GM19397 (cell line): ENCODE data around the gene ERI3.

ENCODE experiments used
- ATAC-seq: cut with Tn5 transposase; IDR thresholded peaks from one replicate; pipeline ENCODE4 v1.9.1; 2021; ENCODE audit warnings: mild to moderate bottlenecking, moderate library complexity; ENCODE audit not compliant: unreplicated experiment

The ERI3 gene

DNA sequence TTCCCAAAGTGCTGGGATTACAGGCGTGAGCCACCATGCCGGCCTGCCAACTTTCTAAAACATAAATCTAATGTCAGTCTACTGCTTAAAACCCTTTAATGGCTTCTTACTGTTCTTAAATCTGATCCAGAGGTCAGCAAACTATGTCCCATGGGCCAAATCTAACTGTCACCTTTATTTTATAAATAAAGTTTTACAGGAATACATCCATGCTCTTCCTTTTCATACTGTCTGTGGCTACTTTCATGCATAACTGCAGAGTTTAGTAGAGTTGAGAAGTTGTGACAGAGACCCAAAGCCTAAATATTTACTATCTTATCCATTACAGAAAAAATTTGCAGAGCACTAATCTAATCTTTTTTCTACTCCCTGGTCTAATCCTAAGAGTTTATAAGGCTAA lies 3.8 kb downstream of the ERI3 start:
- ATAC-seq: no peak

DNA sequence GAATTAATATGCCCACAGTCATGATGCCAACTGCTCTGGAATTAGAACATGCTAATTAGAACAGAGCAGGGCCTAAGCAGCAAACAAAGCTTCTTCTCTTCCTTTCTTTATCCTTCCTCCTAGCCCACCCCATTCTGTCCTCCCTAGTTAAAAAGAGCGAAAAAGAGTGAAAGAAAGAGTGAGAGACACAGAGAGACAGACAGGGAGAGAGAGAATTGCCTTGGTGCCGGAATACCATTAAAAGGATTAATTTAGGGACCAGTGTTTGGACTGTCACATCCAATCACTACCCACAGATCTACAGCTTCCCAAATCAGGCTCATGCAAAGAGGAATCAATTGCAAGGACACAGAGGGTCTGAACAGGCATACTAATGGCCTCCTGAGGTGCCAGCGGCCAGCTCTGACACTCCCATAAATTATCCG lies 7.0 kb downstream of the ERI3 start:
- no peak for ATAC-seq

DNA sequence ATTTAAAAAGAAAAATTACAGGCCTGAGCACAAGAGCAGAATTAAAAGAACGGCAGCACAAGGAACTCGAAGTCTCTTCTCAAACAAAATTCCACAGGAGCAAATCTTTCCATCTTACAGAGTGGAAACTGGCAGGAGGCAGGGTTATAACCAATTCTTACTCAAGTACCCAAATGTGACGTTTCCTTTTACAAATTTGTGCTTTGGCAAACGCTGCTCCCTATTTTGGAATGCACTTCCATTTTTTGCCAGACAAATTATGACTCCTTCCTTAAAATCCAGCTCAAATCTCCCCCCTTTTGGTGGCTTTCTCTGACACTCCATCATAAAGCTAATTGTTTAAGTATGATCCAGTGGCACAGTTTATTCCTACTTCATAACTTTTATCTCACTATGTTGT lies 7.8 kb downstream of the ERI3 start:
- ATAC-seq: no peak

DNA sequence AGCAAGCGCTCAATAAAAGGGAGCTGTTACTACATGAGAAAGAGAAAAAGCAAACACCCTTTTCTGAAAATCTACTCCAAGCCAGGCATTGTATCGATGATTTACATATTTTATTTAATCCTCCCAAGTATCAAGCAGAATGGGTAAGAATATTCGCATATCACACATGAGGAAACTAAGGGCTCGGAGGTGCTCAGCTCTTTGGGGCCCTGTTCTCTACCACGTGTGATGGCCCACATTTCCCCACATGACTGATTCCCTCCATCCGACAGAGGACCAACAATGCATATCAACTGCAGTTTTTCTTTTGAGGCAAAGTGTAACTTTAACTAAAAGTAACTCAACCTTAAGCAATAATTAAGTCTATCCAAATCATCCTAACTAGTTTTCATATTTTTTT lies 8.2 kb downstream of the ERI3 start:
- no peak for ATAC-seq

DNA sequence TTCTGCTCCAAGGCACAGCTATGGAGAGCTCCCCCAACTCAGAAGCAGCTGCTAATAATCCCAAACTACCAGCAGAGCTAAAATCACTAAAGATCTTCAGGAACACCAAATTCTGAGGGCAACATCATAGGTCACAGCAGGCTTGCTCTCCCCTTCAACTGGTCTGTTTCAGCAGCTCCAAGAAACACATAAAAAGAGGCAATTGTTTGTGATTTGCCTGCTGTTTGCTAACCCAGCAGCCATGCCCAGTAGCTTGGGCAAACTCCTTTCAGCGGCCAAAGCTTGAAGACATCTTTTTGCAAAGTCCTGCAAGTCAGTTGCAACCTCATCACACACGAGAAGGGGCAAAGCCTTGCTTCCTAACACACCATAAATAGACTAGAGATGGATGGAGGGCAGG lies 8.9 kb downstream of the ERI3 start:
- ATAC-seq: no peak

DNA sequence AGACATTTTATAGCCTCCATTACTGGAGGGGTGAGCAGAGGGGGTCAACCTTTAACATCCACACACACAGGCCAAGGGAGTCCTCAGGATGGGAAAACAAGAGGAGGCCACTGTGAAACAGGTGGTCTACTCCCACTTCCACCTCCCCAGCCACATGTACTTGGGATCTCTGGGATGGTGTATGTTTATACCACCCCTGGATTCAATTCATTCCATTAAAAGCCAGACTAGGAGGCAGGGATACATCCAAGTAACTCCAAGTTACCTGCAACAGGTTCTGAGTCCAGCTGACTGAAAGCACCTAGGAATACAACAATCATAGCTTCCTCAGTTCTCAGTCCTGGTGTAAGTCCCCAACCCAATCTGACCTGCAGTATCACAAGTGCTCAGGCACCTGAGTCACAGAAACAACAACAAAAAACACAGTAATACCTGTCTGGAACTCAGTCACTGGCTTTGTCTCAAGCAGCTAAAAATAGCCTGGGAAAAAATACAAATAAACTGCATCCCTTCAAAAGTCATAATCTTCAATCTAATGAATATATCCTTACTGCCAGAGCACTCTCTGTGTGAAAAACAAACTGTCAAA lies 9.8 kb downstream of the ERI3 start:
- ATAC-seq: no peak

DNA sequence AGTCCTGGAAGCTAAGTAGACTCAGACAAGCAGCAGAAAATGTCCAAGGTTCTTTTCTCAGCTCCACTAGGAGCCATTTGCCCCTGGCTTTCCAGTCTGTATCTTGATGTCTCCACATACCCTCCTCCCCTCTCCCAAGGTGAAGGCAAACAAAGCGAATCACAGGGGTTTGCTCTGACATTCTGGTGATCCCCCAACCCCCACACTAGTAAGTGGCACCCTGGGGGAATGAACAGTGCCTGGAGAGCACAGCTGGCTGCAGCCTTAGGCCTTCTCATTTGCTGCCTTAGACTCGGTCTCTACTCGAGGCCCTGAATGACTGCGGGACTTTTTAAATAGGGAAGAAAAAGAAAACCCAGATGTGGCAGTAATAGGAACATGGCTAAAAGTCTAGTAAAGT lies 15.3 kb downstream of the ERI3 start:
- no peak for ATAC-seq

DNA sequence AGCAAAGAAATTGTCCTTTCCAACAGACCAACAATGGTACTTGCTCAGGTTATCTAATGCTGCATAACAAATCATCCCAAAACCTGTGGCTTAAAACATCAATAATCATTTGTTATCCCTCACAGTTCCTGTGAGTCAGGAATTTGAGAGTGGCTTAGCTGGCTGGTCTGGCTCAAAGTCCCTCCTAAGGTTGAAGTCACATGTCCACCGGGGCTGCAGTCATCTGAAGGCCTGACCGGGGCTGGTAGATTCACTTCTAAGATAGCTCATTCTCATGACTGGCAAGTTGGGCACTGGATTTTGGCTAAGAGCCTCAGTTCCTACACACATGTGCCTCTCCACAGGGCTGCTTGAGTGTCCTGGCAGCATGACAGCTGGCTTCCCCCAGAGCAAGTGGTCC lies 16.9 kb downstream of the ERI3 start:
- no peak for ATAC-seq

DNA sequence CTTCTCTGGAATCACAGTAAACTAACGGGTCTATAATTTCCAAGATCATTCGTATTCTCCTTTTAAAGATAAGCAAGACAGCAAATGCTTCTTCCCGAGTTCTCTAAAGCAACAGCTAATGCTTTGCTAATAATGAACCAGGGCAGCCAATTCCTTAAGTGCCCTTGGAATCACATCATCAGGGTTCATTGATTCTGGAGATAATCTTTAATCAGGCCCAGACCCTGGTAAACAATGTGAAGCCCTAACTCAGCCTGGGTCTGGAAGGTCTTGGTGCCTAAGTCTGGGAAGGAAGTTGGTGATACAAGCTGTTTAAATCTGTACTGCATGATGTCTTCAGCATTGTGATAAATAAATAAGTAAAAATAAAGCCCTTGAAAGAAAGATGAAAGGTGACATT lies 18.4 kb downstream of the ERI3 start:
- no peak for ATAC-seq

DNA sequence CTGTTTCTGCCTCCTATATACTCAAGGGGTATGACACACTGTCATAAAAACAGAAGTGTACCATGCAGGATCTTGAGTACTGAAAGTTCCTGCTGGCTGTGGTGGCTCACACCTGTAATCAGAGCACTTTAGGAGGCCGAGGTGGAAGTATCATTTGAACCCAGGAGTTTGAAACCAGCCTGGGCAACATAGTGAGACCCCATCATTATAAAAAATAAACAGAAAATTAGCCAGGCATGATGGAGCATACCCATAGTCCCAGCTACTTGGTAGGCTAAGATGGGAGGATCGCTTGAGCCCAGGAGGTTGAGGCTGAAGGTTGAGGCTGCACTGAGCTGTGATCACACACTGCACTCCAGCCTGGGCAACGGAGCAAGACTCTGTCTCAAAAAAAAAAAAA lies 20.1 kb downstream of the ERI3 start:
- no peak for ATAC-seq

DNA sequence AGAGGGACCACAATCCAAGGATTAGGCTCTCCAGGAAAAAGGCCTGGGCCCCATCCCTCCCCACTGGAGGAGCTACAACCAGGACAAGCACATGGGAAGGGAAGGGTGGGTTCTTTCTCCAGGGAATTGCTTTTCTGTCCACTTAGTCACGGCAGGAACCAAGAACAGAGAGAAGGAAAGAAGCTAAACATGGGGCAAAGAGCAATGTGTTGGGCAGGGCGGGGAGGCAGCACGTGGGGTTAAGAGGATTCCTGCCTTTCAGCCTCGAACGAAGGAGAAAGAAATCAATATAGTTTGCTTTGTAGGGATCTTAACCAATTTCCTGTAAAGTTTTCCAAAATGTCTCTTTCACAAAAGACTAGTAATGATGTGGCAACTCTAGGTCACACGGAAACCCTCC lies 21.7 kb downstream of the ERI3 start:
- ATAC-seq: no peak

DNA sequence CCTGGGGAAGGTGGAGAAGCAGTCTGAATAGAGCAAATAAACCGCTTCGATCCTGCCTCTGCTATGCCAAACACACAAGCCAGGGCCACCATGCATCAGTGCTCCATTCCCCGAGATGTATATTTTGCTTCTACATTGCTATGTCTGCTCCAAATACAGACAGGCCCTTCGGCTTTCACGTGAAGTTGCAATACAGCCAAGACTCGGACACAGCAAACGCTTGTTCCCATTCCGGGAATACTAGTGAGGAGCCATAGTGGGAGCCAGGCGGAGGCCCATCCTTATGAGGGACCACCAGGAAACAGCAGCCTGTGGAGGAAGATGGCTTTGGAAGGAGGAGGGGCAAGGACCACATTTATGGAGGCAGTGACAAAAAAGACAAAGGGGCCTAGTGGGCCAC lies 22.6 kb downstream of the ERI3 start:
- no peak for ATAC-seq

DNA sequence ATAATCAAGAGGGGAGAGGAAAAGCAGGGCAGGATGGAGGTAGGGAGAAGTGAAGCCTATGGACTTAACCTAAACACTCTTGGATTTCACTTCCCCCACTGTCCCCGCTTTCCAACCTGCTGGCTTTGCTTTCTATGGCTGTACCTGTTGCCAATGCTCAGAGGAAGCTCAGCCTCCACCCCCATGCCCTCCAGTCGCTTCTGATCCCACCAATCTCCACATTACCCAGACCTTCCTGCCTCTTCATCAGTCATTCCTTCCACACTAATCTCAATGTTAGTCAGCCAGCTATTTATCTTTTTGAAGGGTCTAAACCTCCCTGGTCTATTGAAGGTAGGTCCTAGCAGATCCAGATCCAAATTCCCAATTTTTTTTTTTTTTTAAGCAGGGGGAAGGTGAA lies 24.1 kb downstream of the ERI3 start:
- no peak for ATAC-seq

DNA sequence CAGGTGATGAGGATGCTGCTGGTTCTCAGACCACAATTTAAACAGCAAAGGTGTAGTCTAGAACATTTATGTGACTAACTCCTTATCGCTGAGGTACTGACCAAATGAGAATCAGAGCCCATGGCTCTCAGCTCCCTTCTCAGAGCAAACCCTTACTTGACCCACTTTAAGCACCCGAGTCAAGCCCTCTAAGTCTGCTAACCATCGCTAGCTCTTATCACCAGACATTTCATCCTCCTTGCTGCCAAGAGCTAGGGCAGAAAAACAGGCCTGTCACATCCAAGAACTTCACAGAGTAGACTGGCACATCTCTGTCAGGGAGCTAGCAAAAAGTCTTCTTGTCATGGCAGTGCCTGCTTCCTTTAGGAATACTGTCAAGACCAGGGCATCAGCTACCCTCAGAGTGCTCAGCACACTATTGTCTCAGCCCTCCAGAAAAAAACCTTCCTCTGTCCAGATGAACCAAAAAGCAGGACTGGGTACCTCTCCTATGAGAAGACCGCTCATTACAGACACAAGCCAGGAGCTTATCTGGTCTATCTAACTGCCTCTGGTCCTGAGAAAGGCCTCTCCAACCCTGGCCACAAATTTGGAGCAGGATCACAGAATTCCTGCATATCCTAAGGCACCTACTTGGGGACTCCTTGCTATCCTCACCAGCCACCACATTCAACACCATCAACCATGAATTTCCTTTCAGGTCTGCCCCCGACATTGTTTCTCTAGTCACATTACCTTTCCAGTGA lies 26.2 kb downstream of the ERI3 start:
- no peak for ATAC-seq

DNA sequence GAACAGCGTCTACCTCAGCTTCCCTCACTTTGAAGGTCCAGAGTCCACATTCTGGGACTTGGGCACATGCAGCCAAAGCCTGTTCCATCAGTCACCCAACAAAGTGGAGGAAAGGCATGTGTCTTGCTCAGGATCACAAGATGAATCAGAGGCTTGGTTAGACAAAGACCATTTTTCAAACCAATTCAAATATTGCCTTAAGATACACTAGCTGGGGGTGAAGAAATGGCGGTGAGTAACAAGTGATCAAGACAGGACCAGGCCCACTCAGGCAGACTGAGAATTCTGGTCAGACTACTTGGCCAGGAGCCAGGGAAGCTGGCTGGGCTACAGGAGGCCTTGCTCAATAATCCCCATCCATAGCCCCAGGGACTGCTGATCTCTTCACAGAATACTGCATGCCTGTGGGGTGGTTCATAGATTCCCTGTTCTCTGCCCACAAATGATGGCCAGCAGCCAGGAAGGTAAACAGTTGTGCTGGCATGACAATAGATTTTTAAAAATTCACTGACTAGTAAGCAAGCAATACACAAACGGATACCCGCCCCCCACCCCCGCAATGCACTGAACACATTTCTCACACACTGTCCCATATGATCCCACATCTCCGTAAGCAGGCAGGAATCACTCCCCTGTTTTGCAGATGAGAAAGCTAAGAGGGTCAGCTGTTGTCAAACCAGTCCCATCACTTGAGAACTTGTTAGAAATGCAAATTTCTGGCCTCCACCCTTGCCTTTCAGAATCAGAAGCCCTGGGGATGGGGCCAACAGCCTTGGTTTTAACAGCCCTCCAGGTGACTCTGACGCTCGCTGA lies 27.2 kb downstream of the ERI3 start:
- ATAC-seq: no peak

DNA sequence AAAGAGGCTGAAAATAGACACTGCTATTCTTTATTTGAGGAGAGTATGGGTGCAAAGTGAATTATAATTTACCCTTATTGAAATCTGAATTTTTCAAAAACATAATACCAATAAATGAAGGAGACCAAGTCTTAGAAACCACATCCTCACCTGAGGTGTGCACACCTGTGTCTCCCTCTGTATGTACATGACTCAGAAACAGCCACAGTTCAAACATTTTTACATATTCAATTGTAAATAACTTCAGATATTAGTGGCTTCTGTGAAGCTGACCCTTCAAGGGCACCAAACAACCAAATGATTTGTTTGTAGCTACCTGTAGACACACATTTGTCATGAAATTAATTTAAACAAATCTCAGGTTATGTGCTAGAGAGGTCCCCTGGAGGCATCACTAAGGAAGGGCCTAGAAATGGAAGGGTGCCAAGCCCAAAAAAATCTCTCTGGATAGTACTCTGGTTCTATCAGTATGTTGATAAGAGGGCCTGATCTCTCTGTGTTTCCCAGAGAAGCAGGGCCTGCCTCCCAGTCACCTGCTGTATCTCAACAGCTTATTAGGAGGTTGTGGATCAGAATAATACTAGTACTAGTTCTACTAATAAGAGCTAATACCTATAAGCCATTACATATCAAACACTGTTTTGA lies 28.1 kb downstream of the ERI3 start:
- no peak for ATAC-seq

DNA sequence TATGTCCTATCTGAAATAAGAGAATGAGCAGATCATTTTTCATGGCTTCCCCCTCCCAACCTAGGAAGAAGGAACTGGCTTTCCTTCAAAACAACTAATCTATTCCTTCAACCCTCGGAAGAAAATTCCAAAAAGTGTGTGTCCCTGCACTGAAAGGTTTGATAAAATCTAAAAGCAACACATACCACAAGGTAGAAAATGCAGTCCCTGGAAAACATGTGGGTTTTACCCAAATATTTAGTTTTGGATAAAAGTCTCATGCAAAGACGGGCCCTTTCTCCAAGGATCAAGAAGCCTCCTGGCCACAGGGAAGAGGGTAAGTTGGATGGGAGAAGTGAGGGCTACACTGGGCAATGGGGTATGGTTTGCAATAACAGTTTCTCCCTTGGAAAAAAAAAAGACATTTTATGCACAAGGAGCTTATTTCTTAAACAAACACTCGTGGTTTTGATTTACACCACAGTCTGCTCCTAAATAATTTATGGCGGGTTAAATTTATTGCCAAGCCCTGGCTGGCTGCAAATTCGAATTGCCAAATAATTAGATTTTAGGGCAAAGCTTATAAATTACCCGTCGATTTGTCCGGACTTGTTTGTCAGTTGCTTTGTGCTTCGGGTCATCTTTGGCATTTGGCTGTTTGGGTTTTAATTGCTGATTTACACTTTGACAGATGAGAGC lies 28.9 kb downstream of the ERI3 start:
- no peak for ATAC-seq

DNA sequence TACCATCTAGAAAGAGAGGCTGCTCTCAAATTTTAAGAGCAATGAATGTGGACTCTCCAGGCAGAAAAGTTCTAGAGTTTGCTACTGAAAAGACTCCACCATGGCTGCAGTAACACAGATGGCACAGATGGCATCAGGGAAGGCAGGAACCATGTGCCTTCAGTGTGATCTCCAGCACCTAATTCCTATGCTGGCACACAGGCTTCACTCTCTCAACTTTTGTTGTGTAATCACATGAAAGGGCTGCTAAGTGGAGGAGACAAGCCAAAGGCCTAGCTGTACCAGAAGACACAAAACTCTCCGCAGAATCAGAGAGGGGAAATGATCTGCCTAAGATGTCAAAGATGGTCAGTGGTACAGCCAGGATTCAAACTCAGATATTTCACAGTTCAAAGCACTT lies 31.1 kb downstream of the ERI3 start:
- ATAC-seq: no peak

DNA sequence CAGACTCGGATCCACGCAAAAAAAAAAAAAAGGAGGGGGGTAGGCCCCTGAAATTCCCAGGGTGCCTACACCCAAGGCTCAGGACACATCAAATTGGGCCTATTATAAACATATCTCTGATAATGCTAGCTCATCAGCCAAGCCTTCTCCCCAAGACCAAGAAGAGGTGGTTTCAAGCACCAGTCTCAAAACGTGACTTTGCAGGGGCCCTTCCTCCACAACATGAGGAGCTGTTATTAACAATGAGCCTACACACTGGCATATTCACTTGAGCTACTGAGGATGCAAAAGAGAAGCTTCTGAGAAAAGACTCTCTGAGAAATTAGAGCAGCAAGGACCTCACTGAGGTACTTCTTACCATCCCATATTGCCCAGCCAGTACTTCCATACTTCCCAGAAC lies 32.7 kb downstream of the ERI3 start:
- ATAC-seq: no peak

DNA sequence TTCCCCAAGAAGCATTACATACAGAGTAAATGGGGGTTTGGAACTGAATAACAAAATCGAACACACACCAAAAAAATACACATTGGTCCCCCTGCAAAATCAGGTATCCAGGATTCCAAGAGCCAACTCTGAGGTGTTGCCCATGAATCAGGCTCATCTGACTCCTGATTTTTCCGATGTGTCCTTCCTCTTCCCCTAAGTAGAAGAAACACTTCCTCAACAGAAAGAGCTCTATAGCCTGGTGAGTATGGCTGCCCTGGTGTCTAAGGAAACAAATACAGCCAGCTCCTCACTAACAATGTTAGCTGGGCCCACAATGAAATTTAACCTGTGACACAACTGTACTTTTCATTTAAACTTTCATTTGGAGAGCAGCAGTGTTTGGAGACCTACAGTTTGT lies 33.6 kb downstream of the ERI3 start:
- no peak for ATAC-seq
